HepG2 (cell line): ENCODE data around the gene SH3TC2. TPM values are rescaled to one million over a fixed set of nuclear protein-coding genes. Genes with fewer than 3 reads are reported as not detected.

Experiments
- ATAC-seq: fragments of 200-7000 bp; cut with Tn5 transposase; 3 replicates; pipeline ENCODE4 v1.9.1; 2020; ENCODE audit warnings: mild to moderate bottlenecking, moderate library complexity
- BruUV-seq: library from RNA; stranded (reverse); fragments of 400-500 nt; replicated peaks from 2 replicates; lab custom pipeline; 2021; lab: Mats Ljungman, UMichigan
- CTCF ChIA-PET: fragments of 300-600 bp; formaldehyde crosslinking; extraction: SDS; loops from one replicate; lab custom pipeline; 2021; ENCODE audit warnings: low total read pairs, inconsistent platforms, low intra/inter-chr PET ratio; lab: Yijun Ruan, JAX
- POLR2A ChIA-PET: fragments of 350-600 bp; sonication (Branson Sonifier 250); formaldehyde crosslinking; loops from one replicate; lab custom pipeline; 2020; ENCODE audit warnings: antibody characterized with exemption, inconsistent platforms; lab: Yijun Ruan, JAX
- DNase-seq: peaks from one replicate; pipeline ENCODE4 v3.0.0-alpha.2; 2015; ENCODE audit warnings: low spot score
- FAIRE-seq: peaks from 3 replicates; lab custom pipeline; 2011; peaks lifted over from hg19 to GRCh38; lab: Jason Lieb, UNC
- H2AFZ ChIP-seq: one replicate; pipeline ENCODE4 v1.6.1; 2011; ENCODE audit warnings: low read length, inconsistent platforms
- H3K27ac ChIP-seq: fragments of 300-600 bp; 3 replicates; pipeline ENCODE4 v1.8.0; 2011; ENCODE audit warnings: mixed run types, mild to moderate bottlenecking, mixed read lengths, low read length, inconsistent platforms; ENCODE audit not compliant: insufficient read depth; ENCODE audit errors: extremely low read length
- H3K27me3 ChIP-seq, 2 experiments: fragments of 200-600 bp in 1 of 2; 2 replicates in 1 of 2; 3 replicates in 1 of 2; pipeline versions ENCODE4 v1.6.0 to v1.8.0; 2011; ENCODE audit warnings: low read length in 2 of 2, mild to moderate bottlenecking in 2 of 2, moderate library complexity in 2 of 2, inconsistent platforms in 1 of 2; ENCODE audit not compliant: insufficient read depth in 2 of 2, control insufficient read depth in 1 of 2
- H3K36me3 ChIP-seq, 2 experiments: fragments of 200-600 bp in 1 of 2; replicated peaks in 1 of 2; 2 replicates in 1 of 2; 3 replicates in 1 of 2; pipeline versions ENCODE4 v1.5.1 to v1.8.0; 2011; ENCODE audit warnings: low read length in 2 of 2, inconsistent platforms in 1 of 2; ENCODE audit not compliant: insufficient read depth in 2 of 2, control insufficient read depth in 1 of 2
- H3K4me1 ChIP-seq: 2 replicates; pipeline ENCODE4 v1.5.1; 2012; ENCODE audit warnings: low read length, inconsistent platforms; ENCODE audit not compliant: insufficient read depth
- H3K4me2 ChIP-seq: 2 replicates; pipeline ENCODE4 v1.6.0; 2011; ENCODE audit warnings: low read depth, low read length, inconsistent platforms
- H3K4me3 ChIP-seq, 3 experiments: fragments of 200-600 bp in 1 of 3; sonication (generic), shearing (Covaris generic) in 1 of 3; replicated peaks in 1 of 3; 2 replicates each; pipeline ENCODE4 v1.5.1; 2011 to 2016; ENCODE audit warnings: low read length in 3 of 3, inconsistent platforms in 2 of 3, low read depth in 2 of 3, mild to moderate bottlenecking in 2 of 3, control low read depth in 1 of 3, mixed read lengths in 1 of 3; ENCODE audit not compliant: insufficient read depth in 1 of 3
- H3K79me2 ChIP-seq: one replicate; pipeline ENCODE4 v1.6.1; 2011; ENCODE audit warnings: low read length, inconsistent platforms; ENCODE audit not compliant: insufficient read depth
- H3K9ac ChIP-seq: 2 replicates; pipeline ENCODE4 v1.6.0; 2011; ENCODE audit warnings: mild to moderate bottlenecking, low read depth, low read length, inconsistent platforms; ENCODE audit not compliant: insufficient read depth
- H3K9me3 ChIP-seq: 2 replicates; pipeline ENCODE4 v1.5.1; 2012; ENCODE audit warnings: mild to moderate bottlenecking, low read length
- H4K20me1 ChIP-seq: 2 replicates; pipeline ENCODE4 v1.6.0; 2011; ENCODE audit warnings: inconsistent platforms, mild to moderate bottlenecking, low read length, moderate library complexity; ENCODE audit not compliant: insufficient read depth
- ADNP ChIP-seq: sonication (generic); formaldehyde crosslinking; IDR thresholded peaks from 2 replicates; pipeline ENCODE4 v1.4.0; 2020; ENCODE audit warnings: missing genetic modification reagents
- BORCS8-MEF2B ChIP-seq: sonication (generic); formaldehyde crosslinking; IDR thresholded peaks from 2 replicates; pipeline ENCODE4 v1.8.0; 2022; ENCODE audit warnings: mild to moderate bottlenecking, missing genetic modification reagents
- IKZF1 ChIP-seq: fragments of 450-650 bp; IDR thresholded peaks from 2 replicates; pipeline ENCODE4 v1.7.1; 2016
- IKZF4 ChIP-seq: sonication (generic); formaldehyde crosslinking; IDR thresholded peaks from 2 replicates; pipeline ENCODE4 v1.5.1; 2020; ENCODE audit warnings: borderline replicate concordance, mild to moderate bottlenecking, low read depth, missing genetic modification reagents; ENCODE audit errors: not compliant biosample characterization
- NFKBIZ ChIP-seq: IDR thresholded peaks from 2 replicates; pipeline ENCODE4 v1.6.1; 2018; ENCODE audit warnings: missing genetic modification reagents, missing compliant biosample characterization
- ZNF232 ChIP-seq: sonication (generic); formaldehyde crosslinking; IDR thresholded peaks from 2 replicates; pipeline ENCODE4 v1.4.0; 2020; ENCODE audit warnings: missing genetic modification reagents, borderline replicate concordance
- ZNF30 ChIP-seq: sonication (generic); formaldehyde crosslinking; IDR thresholded peaks from 2 replicates; pipeline ENCODE4 v1.5.0; 2020; ENCODE audit warnings: mild to moderate bottlenecking, missing genetic modification reagents
- ZNF350 ChIP-seq: sonication (generic); formaldehyde crosslinking; IDR thresholded peaks from 2 replicates; pipeline ENCODE4 v1.4.0; 2020; ENCODE audit warnings: mild to moderate bottlenecking, low read depth, missing genetic modification reagents, borderline replicate concordance
- WGBS: methylation state at CpG from one replicate; pipeline ENCODE4 v1.1.6; 2017; ENCODE audit warnings: low lambda C conversion rate; 5-methylcytosine and 5-hydroxymethylcytosine counted together
- in situ Hi-C: cut with HindIII; loops from 2 replicates; pipeline ENCODE4 v1.10.0; 2017; ENCODE audit warnings: low pct_unique_long_range_greater_than_20kb; ENCODE audit not compliant: extremely low pct_ligation_motif_present
- intact Hi-C: fragments of 100-400 bp; cut with micrococcal nuclease; formaldehyde crosslinking; loops from one replicate; pipeline ENCODE4 v1.10.0; 2022; ENCODE audit not compliant: unreplicated experiment
- polyA plus RNA-seq, 8 experiments: library from polyadenylated mRNA; depleted of rRNA in 3 of 8; stranded (reverse) in 7 of 8; unstranded in 1 of 8; fragments of >200 nt; fragmentation: Illumina TruSeq in 4 of 8; extraction: Trizol in 4 of 8; gene quantifications; 2 replicates each; pipeline versions ENCODE4 v1.2.1 to v1.2.3, GENCODE V29; 2011 to 2016; ENCODE audit warnings: low read depth in 4 of 8, missing spikeins in 1 of 8, mixed read lengths in 1 of 8; ENCODE audit not compliant: insufficient read depth in 1 of 8
- total RNA-seq, 5 experiments: library from RNA; depleted of rRNA; stranded (reverse); fragments of >200 nt; fragmentation: Illumina TruSeq; extraction: Trizol; gene quantifications; 2 replicates each; pipeline ENCODE4 v1.2.3, GENCODE V29; 2016; ENCODE audit warnings: low read depth in 1 of 5
- TF ChIP-seq, protein P1 (sequence below): sonication (generic); formaldehyde crosslinking; IDR thresholded peaks from 2 replicates; pipeline ENCODE4 v1.4.0; 2020; ENCODE audit warnings: missing genetic modification reagents
- TF ChIP-seq, protein P2 (sequence below): sonication (generic); formaldehyde crosslinking; IDR thresholded peaks from 2 replicates; pipeline ENCODE4 v1.5.1; 2020; ENCODE audit warnings: mild to moderate bottlenecking, missing genetic modification reagents, borderline replicate concordance
- TF ChIP-seq, protein P3 (sequence below): sonication (generic); formaldehyde crosslinking; IDR thresholded peaks from 2 replicates; pipeline ENCODE4 v1.5.0; 2020; ENCODE audit warnings: mild to moderate bottlenecking, missing genetic modification reagents, moderate library complexity

Gene SH3TC2
- total and polyA plus RNA-seq, 2 of the 13 experiments (the other 11 are each of a cell fraction or from before 2014, with no cell fraction given), result 0.34 to 0.71 TPM

DNA sequence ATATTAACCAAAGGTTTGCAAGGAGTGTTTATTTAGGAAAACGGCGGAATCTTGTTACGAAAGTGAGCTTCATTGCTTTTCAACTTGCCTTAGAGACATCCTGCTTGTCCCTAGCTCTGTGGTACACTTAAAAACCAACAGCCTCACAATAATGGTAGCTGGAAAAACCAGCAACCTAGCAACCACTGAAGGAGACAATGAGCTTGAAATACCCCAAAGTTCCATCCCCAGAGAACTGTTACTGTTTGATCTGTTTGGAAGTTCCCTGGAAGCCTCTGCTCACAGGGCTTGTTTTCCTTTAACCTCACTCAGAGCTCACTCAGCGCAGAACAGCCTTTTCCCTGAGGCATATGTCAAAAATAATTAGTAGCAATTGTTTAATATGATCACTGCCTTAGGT lies 43.2 kb downstream of the SH3TC2 start (continued):
- TF ChIP-seq ZNF350, result no peak
- TF ChIP-seq, protein P1, sequence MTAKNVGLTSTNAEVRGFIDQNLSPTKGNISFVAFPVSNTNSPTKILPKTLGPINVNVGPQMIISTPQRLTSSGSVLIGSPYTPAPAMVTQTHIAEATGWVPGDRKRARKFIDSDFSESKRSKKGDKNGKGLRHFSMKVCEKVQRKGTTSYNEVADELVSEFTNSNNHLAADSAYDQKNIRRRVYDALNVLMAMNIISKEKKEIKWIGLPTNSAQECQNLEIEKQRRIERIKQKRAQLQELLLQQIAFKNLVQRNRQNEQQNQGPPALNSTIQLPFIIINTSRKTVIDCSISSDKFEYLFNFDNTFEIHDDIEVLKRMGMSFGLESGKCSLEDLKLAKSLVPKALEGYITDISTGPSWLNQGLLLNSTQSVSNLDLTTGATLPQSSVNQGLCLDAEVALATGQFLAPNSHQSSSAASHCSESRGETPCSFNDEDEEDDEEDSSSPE (CRISPR knock-in tag), result no peak

DNA sequence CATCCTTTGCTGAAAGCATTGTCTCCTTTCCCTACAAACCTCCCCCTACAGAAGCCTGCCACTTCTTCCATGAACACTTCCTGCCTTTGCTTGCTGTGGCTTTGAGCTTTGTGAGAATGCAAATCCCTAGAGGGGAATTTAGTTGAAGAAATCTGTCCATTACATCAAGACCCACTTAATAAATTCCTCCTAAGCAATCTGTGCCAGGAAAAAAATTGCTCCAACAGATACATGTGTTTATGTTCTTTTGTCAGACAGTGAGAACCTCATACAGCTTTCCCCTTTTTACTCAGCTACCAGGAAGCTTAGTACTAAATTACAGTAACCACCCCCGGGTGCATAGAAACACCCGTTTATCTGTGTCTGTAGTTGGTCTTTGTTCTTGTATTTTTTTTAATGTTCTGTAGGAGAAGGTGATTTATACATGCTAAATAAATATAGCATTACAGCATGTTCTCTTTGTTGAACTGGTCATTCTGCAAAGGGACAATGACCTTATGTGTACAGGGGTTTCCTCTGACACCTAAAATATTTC lies 43.9 kb downstream of the SH3TC2 start:
- Histone ChIP-seq H4K20me1 (no peaks in the 10 kb centered on the region), H3K9me3 (no peaks in the 10 kb centered on the region), H3K4me2 (no peak overlapping the region), H3K4me1 (no peaks in the 10 kb centered on the region), H3K9ac (no peak overlapping the region), H2AFZ (no peak overlapping the region), H3K4me3 (no peak overlapping the region), H3K79me2 (no peaks in the 10 kb centered on the region), H3K36me3 (no peaks in the 10 kb centered on the region), H3K27me3 (no peaks in the 10 kb centered on the region), H3K27ac (no peak overlapping the region)
- POLR2A ChIA-PET, result no interaction called here
- DNase-seq (no peak), FAIRE-seq (no peak), ATAC-seq (no peak)
- intact Hi-C loops (no loop called here), in situ Hi-C loops (no loop called here)
- 3% methylated on average over 2 of the region's 2 CpGs for WGBS
- CTCF ChIA-PET, result no interaction called here
- TF ChIP-seq ZNF232 (CRISPR knock-in tag) (no peak), BORCS8-MEF2B (CRISPR knock-in tag) (no peak), IKZF1 (no peak), NFKBIZ (CRISPR knock-in tag) (no peak), ZNF30 (CRISPR knock-in tag) (no peak), IKZF4 (CRISPR knock-in tag) (no peak), ADNP (CRISPR knock-in tag) (no peak)
- TF ChIP-seq, protein P2, sequence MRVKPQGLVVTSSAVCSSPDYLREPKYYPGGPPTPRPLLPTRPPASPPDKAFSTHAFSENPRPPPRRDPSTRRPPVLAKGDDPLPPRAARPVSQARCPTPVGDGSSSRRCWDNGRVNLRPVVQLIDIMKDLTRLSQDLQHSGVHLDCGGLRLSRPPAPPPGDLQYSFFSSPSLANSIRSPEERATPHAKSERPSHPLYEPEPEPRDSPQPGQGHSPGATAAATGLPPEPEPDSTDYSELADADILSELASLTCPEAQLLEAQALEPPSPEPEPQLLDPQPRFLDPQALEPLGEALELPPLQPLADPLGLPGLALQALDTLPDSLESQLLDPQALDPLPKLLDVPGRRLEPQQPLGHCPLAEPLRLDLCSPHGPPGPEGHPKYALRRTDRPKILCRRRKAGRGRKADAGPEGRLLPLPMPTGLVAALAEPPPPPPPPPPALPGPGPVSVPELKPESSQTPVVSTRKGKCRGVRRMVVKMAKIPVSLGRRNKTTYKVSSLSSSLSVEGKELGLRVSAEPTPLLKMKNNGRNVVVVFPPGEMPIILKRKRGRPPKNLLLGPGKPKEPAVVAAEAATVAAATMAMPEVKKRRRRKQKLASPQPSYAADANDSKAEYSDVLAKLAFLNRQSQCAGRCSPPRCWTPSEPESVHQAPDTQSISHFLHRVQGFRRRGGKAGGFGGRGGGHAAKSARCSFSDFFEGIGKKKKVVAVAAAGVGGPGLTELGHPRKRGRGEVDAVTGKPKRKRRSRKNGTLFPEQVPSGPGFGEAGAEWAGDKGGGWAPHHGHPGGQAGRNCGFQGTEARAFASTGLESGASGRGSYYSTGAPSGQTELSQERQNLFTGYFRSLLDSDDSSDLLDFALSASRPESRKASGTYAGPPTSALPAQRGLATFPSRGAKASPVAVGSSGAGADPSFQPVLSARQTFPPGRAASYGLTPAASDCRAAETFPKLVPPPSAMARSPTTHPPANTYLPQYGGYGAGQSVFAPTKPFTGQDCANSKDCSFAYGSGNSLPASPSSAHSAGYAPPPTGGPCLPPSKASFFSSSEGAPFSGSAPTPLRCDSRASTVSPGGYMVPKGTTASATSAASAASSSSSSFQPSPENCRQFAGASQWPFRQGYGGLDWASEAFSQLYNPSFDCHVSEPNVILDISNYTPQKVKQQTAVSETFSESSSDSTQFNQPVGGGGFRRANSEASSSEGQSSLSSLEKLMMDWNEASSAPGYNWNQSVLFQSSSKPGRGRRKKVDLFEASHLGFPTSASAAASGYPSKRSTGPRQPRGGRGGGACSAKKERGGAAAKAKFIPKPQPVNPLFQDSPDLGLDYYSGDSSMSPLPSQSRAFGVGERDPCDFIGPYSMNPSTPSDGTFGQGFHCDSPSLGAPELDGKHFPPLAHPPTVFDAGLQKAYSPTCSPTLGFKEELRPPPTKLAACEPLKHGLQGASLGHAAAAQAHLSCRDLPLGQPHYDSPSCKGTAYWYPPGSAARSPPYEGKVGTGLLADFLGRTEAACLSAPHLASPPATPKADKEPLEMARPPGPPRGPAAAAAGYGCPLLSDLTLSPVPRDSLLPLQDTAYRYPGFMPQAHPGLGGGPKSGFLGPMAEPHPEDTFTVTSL (CRISPR knock-in tag), result no peak
- TF ChIP-seq, protein P3, sequence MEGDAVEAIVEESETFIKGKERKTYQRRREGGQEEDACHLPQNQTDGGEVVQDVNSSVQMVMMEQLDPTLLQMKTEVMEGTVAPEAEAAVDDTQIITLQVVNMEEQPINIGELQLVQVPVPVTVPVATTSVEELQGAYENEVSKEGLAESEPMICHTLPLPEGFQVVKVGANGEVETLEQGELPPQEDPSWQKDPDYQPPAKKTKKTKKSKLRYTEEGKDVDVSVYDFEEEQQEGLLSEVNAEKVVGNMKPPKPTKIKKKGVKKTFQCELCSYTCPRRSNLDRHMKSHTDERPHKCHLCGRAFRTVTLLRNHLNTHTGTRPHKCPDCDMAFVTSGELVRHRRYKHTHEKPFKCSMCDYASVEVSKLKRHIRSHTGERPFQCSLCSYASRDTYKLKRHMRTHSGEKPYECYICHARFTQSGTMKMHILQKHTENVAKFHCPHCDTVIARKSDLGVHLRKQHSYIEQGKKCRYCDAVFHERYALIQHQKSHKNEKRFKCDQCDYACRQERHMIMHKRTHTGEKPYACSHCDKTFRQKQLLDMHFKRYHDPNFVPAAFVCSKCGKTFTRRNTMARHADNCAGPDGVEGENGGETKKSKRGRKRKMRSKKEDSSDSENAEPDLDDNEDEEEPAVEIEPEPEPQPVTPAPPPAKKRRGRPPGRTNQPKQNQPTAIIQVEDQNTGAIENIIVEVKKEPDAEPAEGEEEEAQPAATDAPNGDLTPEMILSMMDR (CRISPR knock-in tag), result no peak
- BruUV-seq, result no TSS peak
